Prostate gland (tissue), 2 donors: Measurements from ENCODE around the gene CCDC122. TPM values are rescaled to one million over a fixed set of nuclear protein-coding genes. Genes with fewer than 3 reads are reported as not detected.

ENCODE experiments used
- DNase-seq: peaks from one replicate; pipeline ENCODE4 v3.0.0-alpha.2; 2019; ENCODE audit warnings: low spot score
- H3K27ac ChIP-seq, 2 donors: fragments of 200-600 bp; sonication (generic); 2 replicates each; pipeline ENCODE4 v1.5.1; 2017 to 2019
- H3K27me3 ChIP-seq: fragments of 200-600 bp; sonication (generic); replicated peaks from 2 replicates; pipeline ENCODE4 v1.5.1; 2019; ENCODE audit not compliant: insufficient read depth
- H3K36me3 ChIP-seq, 2 donors: fragments of 200-600 bp; sonication (generic); 1 replicate in 1 of 2; 2 replicates in 1 of 2; pipeline versions ENCODE4 v1.5.1 to v1.8.1; 2017 to 2019
- H3K4me1 ChIP-seq: fragments of 200-600 bp; sonication (generic); replicated peaks from 2 replicates; pipeline ENCODE4 v1.5.1; 2019
- H3K4me3 ChIP-seq, 2 donors: fragments of 200-600 bp; sonication (generic); 2 replicates each; pipeline ENCODE4 v1.5.1; 2017 to 2019
- H3K9me3 ChIP-seq: fragments of 200-600 bp; sonication (generic); 2 replicates; pipeline ENCODE4 v1.5.1; 2017
- POLR2A ChIP-seq: fragments of 450-650 bp; IDR thresholded peaks from one replicate; pipeline ENCODE4 v1.6.1; 2016; ENCODE audit warnings: antibody characterized with exemption, mild to moderate bottlenecking
- POLR2AphosphoS5 ChIP-seq: sonication (generic); formaldehyde crosslinking; IDR thresholded peaks from one replicate; pipeline ENCODE4 v1.6.1; 2017; ENCODE audit warnings: antibody characterized with exemption
- WGBS: methylation state at CpG from one replicate; pipeline ENCODE4 v1.1.5; 2018; 5-methylcytosine and 5-hydroxymethylcytosine counted together
- intact Hi-C: fragments of 100-400 bp; cut with DNase I; formaldehyde crosslinking; loops from one replicate; pipeline ENCODE4 v1.14.2; 2022
- total RNA-seq, 2 donors: library from RNA; depleted of rRNA; stranded (reverse); fragments of >200 nt; gene quantifications; one replicate each; pipeline ENCODE4 v1.1.0, GENCODE V29; 2016
- TF ChIP-seq, protein P1 (sequence below), 4 experiments: fragments of 200-600 bp in 2 of 4; fragments of 450-650 bp in 2 of 4; sonication (generic) in 2 of 4; IDR thresholded peaks; 1 replicate in 3 of 4; 2 replicates in 1 of 4; pipeline ENCODE4 v1.5.1; 2016 to 2019; ENCODE audit warnings: antibody characterized with exemption in 4 of 4, mild to moderate bottlenecking in 2 of 4, moderate library complexity in 2 of 4

The CCDC122 gene
- total RNA-seq, 2 donors from 2014 or later, result 13.8 to 14.1 TPM

DNA sequence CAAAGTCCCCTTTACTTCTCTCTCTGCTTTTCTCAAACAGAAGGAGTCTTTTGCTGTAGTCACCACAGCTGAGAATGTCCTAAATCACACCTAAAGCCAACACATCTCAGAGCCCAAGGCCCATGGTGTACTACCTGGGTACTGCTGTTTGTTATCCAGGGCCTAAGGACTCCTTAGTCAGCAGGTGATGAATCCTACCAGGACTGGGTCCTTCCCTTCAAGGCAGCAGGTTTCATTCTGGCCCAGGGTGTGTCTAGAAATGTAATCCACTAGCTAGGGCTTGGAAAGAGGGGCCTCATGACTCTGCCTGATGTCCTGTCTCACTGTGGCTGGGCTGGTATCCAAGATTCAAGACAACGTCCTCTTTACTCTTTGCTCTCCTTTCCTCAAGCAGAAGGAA is 56.6 kb downstream of the CCDC122 start:
- Histone ChIP-seq H3K9me3 (no peaks in the 10 kb centered on the region), H3K27me3 (no peaks in the 10 kb centered on the region), H3K27ac (no peak overlapping the region), H3K36me3 (no peaks in the 10 kb centered on the region), H3K4me1 (no peaks in the 10 kb centered on the region), H3K4me3 (no peak overlapping the region)
- DNase-seq, result no peak
- TF ChIP-seq POLR2A (no peak), POLR2AphosphoS5 (no peak)
- TF ChIP-seq, protein P1, sequence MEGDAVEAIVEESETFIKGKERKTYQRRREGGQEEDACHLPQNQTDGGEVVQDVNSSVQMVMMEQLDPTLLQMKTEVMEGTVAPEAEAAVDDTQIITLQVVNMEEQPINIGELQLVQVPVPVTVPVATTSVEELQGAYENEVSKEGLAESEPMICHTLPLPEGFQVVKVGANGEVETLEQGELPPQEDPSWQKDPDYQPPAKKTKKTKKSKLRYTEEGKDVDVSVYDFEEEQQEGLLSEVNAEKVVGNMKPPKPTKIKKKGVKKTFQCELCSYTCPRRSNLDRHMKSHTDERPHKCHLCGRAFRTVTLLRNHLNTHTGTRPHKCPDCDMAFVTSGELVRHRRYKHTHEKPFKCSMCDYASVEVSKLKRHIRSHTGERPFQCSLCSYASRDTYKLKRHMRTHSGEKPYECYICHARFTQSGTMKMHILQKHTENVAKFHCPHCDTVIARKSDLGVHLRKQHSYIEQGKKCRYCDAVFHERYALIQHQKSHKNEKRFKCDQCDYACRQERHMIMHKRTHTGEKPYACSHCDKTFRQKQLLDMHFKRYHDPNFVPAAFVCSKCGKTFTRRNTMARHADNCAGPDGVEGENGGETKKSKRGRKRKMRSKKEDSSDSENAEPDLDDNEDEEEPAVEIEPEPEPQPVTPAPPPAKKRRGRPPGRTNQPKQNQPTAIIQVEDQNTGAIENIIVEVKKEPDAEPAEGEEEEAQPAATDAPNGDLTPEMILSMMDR (IDR thresholded peaks at IDR 0.05), result no peak
- intact Hi-C loops, result no loop called here
- WGBS, result 45% methylated on average over 1 of the region's 1 CpG

- Histone ChIP-seq H3K4me3 (no peak overlapping the region), H3K4me1 (no peaks in the 10 kb centered on the region), H3K27ac (no peak overlapping the region), H3K36me3 (no peaks in the 10 kb centered on the region), H3K27me3 (no peaks in the 10 kb centered on the region), H3K9me3 (no peaks in the 10 kb centered on the region)
- intact Hi-C loops, result no loop called here
- 52% methylated on average over 4 of the region's 4 CpGs for WGBS
- DNase-seq, result no peak
- no peak for TF ChIP-seq POLR2AphosphoS5
- TF ChIP-seq, protein P1 (IDR thresholded peaks at IDR 0.05), result no peak
- no peak for TF ChIP-seq POLR2A
Measured at GRCh38 chr13:43816401-43816889, 63.1 kb downstream of the CCDC122 start.

DNA sequence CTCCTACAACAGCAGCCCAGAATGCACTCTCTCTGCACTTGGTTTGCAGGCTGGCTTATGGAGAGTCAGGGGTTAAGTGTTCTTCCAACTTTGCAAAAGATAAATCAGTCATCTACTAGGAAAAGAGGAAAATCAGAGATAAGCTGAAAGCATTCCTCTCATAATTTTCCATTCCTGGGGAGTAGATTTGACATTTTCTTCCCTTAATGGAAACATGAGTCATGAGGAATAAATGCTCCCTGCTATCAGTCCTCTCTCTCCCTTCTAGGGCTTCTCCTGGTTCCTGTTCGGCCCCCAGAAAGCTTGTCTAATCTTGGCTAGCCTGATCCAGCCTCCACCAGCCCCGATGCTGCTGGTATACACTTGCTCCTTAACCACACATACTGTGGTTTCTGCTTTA is 64.3 kb downstream of the CCDC122 start:
- intact Hi-C loops, result no loop called here
- H3K36me3 ChIP-seq, result no peaks in the 10 kb centered on the region
- H3K4me3 ChIP-seq, result no peak overlapping the region
- H3K27ac ChIP-seq, result no peak overlapping the region
- DNase-seq, result no peak
- WGBS, result 49% methylated on average over 2 of the region's 2 CpGs
- H3K27me3 ChIP-seq, result no peaks in the 10 kb centered on the region
- TF ChIP-seq POLR2A, result no peak
- TF ChIP-seq, protein P1 (IDR thresholded peaks at IDR 0.05), result no peak
- TF ChIP-seq POLR2AphosphoS5, result no peak
- no peaks in the 10 kb centered on the region for H3K4me1 ChIP-seq
- H3K9me3 ChIP-seq, result no peaks in the 10 kb centered on the region

- Histone ChIP-seq H3K4me3 (no peak overlapping the region), H3K27me3 (no peaks in the 10 kb centered on the region), H3K4me1 (no peaks in the 10 kb centered on the region), H3K27ac (no peak overlapping the region), H3K36me3 (no peaks in the 10 kb centered on the region), H3K9me3 (no peaks in the 10 kb centered on the region)
- DNase-seq, result no peak
- TF ChIP-seq POLR2AphosphoS5, result no peak
- TF ChIP-seq POLR2A, result no peak
- TF ChIP-seq, protein P1 (IDR thresholded peaks at IDR 0.05), result no peak
- intact Hi-C loops, result loop anchor here (10.0 kb wide), 1 partner anchor 1214 kb away; no protein-coding TSS in a partner anchor
Measured at GRCh38 chr13:43808676-43809075, 70.9 kb downstream of the CCDC122 start.

GRCh38 chr13:43805681-43806128 is 73.8 kb downstream of the CCDC122 start:
- DNase-seq, result no peak
- Histone ChIP-seq H3K4me3 (no peak overlapping the region), H3K9me3 (no peaks in the 10 kb centered on the region), H3K36me3 (no peaks in the 10 kb centered on the region), H3K4me1 (no peaks in the 10 kb centered on the region), H3K27me3 (no peaks in the 10 kb centered on the region), H3K27ac (no peak overlapping the region)
- intact Hi-C loops, result loop anchor here (10.0 kb wide), 1 partner anchor 1211 kb away; no protein-coding TSS in a partner anchor
- WGBS, result 95% methylated on average over 6 of the region's 6 CpGs
- TF ChIP-seq, protein P1 (IDR thresholded peaks at IDR 0.05), result no peak
- no peak for TF ChIP-seq POLR2AphosphoS5
- no peak for TF ChIP-seq POLR2A
